ENCODE results near the gene TMEM209.
"Not testable (repeated sequence)": the region's sequence is repeated elsewhere in the genome, so short reads cannot be mapped to it uniquely, and the experiment has no call there.

DNA sequence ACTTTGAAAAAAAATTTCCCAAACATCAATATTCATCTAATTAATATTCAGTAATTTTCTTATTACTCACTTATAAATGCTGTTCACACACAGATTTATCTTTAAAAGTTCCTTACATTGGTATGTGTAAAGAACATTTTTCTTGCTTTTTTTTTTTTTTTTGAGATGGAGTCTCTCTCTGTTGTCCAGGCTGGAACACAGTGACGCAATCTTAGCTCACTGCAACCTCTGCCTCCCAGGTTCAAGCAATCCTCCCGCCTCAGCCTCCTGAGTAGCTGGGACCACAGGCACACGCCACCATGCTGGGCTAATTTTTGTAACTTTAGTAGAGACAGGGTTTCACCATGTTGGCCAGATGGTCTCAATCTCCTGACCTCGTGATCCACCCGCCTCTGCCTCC lies 20.9 kb downstream of the TMEM209 start:
- TF ChIP-seq, protein P1, sequence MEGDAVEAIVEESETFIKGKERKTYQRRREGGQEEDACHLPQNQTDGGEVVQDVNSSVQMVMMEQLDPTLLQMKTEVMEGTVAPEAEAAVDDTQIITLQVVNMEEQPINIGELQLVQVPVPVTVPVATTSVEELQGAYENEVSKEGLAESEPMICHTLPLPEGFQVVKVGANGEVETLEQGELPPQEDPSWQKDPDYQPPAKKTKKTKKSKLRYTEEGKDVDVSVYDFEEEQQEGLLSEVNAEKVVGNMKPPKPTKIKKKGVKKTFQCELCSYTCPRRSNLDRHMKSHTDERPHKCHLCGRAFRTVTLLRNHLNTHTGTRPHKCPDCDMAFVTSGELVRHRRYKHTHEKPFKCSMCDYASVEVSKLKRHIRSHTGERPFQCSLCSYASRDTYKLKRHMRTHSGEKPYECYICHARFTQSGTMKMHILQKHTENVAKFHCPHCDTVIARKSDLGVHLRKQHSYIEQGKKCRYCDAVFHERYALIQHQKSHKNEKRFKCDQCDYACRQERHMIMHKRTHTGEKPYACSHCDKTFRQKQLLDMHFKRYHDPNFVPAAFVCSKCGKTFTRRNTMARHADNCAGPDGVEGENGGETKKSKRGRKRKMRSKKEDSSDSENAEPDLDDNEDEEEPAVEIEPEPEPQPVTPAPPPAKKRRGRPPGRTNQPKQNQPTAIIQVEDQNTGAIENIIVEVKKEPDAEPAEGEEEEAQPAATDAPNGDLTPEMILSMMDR (IDR thresholded peaks at IDR 0.05): not testable (repeated sequence)
- TF ChIP-seq EZH2, EZH2phosphoT487 (IDR thresholded peaks at IDR 0.05): not testable (repeated sequence)
